ENCODE measurements around the gene ADARB2.

Gene ADARB2

GRCh38 chr10:1661416-1661815 is 75.9 kb downstream of the ADARB2 start:
- no peak for DNase-seq

GRCh38 chr10:1660815-1661214 is 76.5 kb downstream of the ADARB2 start:
- DNase-seq, result no peak

GRCh38 chr10:1660386-1660785 is 76.9 kb downstream of the ADARB2 start:
- no peak for DNase-seq

- DNase-seq, result no peak
Observed at GRCh38 chr10:1659221-1659791, 78.0 kb downstream of the ADARB2 start.

- peak; percentile 24 for DNase-seq
Observed at GRCh38 chr10:1658658-1659057, 78.7 kb downstream of the ADARB2 start.

GRCh38 chr10:1657479-1657878 is 79.8 kb downstream of the ADARB2 start:
- DNase-seq, result no peak

- DNase-seq, result no peak
Observed at GRCh38 chr10:1655367-1655766, 82.0 kb downstream of the ADARB2 start.

GRCh38 chr10:1654811-1655356 is 82.4 kb downstream of the ADARB2 start:
- DNase-seq, result no peak

GRCh38 chr10:1654247-1654646 is 83.1 kb downstream of the ADARB2 start:
- DNase-seq, result no peak

- no peak for DNase-seq
Observed at GRCh38 chr10:1653321-1653720, 84.0 kb downstream of the ADARB2 start.

GRCh38 chr10:1652151-1652550 is 85.2 kb downstream of the ADARB2 start:
- no peak for DNase-seq

GRCh38 chr10:1651270-1651966 is 85.9 kb downstream of the ADARB2 start:
- DNase-seq, result no peak

- DNase-seq, result no peak
Observed at GRCh38 chr10:1650542-1651269, 86.6 kb downstream of the ADARB2 start.

GRCh38 chr10:1648648-1649047 is 88.7 kb downstream of the ADARB2 start:
- DNase-seq, result no peak

- no peak for DNase-seq
Observed at GRCh38 chr10:1646332-1646731, 91.0 kb downstream of the ADARB2 start.

- no peak for DNase-seq
Observed at GRCh38 chr10:1645896-1646295, 91.4 kb downstream of the ADARB2 start.

- DNase-seq, result no peak
Observed at GRCh38 chr10:1644191-1644711, 93.1 kb downstream of the ADARB2 start.

- DNase-seq, result peak; percentile 31
Observed at GRCh38 chr10:1643908-1644179, 93.5 kb downstream of the ADARB2 start.

- DNase-seq, result no peak
Observed at GRCh38 chr10:1643161-1643907, 94.0 kb downstream of the ADARB2 start.

- no peak for DNase-seq
Observed at GRCh38 chr10:1642600-1643160, 94.6 kb downstream of the ADARB2 start.

GRCh38 chr10:1641402-1641801 is 95.9 kb downstream of the ADARB2 start:
- DNase-seq, result peak; percentile 5

GRCh38 chr10:1638889-1639419 is 98.4 kb downstream of the ADARB2 start:
- peak; percentile 36 for DNase-seq

- no peak for DNase-seq
Observed at GRCh38 chr10:1635340-1635739, 102.0 kb downstream of the ADARB2 start.
